ENCODE data around the gene MYO1C.

Gene MYO1C

DNA sequence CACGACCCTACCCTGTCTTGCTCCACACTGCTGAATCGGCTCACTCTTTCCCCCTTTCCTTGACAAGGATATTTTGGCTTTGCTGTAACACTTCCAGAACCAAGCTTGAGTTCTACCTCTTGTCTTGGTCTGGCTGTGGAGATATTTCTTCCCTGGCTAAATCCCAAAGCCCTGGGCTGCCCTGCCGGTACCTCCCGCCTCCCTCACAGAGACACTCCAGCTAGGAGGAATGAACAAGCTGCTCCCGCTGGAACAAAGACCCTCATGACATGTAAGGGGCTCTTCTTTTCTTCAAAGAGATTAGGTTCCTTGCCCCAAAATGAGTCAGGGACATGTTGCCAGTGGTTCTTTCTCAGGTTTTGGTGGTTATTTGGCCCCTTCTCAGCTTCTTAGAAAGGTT lies 13.1 kb upstream of the MYO1C start:
- TF ChIP-seq, protein P1, sequence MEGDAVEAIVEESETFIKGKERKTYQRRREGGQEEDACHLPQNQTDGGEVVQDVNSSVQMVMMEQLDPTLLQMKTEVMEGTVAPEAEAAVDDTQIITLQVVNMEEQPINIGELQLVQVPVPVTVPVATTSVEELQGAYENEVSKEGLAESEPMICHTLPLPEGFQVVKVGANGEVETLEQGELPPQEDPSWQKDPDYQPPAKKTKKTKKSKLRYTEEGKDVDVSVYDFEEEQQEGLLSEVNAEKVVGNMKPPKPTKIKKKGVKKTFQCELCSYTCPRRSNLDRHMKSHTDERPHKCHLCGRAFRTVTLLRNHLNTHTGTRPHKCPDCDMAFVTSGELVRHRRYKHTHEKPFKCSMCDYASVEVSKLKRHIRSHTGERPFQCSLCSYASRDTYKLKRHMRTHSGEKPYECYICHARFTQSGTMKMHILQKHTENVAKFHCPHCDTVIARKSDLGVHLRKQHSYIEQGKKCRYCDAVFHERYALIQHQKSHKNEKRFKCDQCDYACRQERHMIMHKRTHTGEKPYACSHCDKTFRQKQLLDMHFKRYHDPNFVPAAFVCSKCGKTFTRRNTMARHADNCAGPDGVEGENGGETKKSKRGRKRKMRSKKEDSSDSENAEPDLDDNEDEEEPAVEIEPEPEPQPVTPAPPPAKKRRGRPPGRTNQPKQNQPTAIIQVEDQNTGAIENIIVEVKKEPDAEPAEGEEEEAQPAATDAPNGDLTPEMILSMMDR (IDR thresholded peaks at IDR 0.05; ENCODE audit: borderline replicate concordance, insufficient read depth, low read depth, low read length) = no peak

DNA sequence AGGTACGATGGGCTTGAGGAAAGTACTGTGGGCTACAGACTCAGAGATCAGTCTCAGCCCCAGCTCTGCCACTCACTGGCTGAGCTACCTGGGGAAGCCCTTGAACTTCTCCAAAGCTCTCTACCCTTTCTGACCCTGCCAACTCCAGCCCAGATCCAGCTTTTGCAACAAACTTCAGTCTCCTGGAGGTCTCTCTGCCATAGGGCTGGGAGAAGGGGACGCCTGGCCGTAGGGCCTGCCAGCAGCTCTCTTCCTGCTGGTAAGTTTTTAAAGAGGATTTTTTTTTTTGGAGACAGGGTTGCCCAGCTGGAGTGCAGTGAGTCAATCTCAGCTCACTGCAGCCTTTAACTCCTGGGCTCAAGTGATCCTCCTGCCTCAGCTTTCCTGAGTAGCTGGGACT lies 12.4 kb upstream of the MYO1C start:
- TF ChIP-seq, protein P1 (IDR thresholded peaks at IDR 0.05; ENCODE audit: borderline replicate concordance, insufficient read depth, low read depth, low read length) = no peak

More for the DNA sequence above, 13.1 kb upstream of the MYO1C start:
- no peak overlapping the region for H3K4me3 ChIP-seq (ENCODE audit: low read depth, low read length)

DNA sequence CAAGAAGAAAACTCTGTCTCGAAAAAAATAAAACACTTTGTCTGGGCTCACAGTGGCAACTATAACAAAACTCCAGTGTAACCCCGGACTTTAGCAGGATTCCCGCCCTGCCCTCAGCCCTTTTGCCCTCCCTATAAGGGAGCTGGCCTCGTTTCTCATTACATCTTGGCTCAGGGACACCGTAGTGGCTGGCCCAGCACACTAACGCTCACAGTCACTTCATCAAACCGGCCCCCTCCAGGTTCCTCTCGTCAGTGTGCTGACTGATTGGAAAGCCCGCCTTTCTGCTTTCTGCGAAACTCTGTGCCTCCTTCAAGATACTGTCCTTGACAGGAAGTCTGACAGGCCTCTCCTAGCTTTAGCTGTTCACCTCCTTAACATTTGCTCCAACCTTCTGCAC lies 11.2 kb upstream of the MYO1C start:
- no peak overlapping the region for H3K4me3 ChIP-seq (ENCODE audit: low read depth, low read length)
- TF ChIP-seq, protein P1 (IDR thresholded peaks at IDR 0.05; ENCODE audit: borderline replicate concordance, insufficient read depth, low read depth, low read length) = no peak

More for the DNA sequence above, 12.4 kb upstream of the MYO1C start:
- H3K4me3 ChIP-seq (ENCODE audit: low read depth, low read length) = no peak overlapping the region

DNA sequence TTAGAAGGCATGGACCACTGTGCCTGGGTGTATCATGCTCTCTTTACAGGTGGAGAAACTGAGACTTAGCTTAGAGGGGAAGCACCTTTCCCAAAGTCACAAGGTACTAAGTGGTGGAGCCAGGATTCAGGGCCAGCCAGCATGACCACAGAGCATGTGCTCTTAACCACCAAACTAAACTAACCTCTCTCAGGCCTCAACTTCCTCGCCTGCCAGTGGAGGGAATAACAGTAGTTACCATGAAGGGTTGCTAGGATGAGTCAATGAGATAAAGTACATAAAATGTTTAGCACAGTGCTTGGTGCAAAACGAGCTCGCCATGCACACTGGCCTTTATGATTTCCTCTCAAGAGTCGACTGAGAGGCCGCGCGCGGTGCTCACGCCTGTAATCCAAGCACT lies 6.4 kb upstream of the MYO1C start:
- no peak overlapping the region for H3K4me3 ChIP-seq (ENCODE audit: low read depth, low read length)
- TF ChIP-seq, protein P1 (IDR thresholded peaks at IDR 0.05; ENCODE audit: borderline replicate concordance, insufficient read depth, low read depth, low read length) = no peak

DNA sequence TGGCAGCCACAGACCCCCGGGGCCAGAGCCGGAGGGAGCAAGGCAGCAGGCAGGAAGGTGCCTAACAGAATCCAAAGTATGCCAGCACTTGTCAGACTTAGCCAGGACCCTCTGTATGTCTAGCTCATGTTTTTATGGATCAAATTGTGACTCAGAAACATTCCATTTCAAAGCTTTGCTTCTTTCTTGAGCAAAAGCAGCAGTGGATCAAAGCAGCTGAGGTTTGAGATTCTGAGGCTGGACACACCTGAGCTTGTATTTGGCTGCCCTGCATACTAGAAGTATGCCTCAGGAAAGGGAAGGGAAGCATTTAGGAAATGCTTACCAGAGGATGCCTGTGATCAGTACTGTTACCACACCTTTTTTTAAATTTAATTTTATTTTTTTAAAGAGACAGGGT lies 5.7 kb upstream of the MYO1C start:
- TF ChIP-seq, protein P1 (IDR thresholded peaks at IDR 0.05; ENCODE audit: borderline replicate concordance, insufficient read depth, low read depth, low read length) = no peak
- no peak overlapping the region for H3K4me3 ChIP-seq (ENCODE audit: low read depth, low read length)

DNA sequence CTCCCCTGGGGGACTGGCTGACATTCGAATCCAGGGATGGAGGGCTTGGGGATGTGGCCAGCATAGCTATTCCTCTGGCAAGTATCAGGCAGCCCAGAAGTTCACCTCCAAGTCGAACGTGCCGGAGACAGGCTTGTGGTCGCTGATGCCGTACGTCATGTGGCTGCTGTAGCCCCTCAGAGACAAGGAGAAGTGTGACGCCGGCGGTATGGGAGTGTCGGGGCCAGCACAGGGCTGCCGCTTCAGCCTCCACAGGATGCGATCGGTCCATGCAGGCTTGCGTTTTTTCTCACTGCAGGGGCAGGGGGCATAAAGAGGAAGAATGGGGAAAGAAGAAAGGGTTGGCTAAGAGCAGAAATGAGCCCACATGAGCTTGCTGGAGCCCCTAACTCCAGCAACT lies 5.3 kb upstream of the MYO1C start:
- TF ChIP-seq, protein P1 (IDR thresholded peaks at IDR 0.05; ENCODE audit: borderline replicate concordance, insufficient read depth, low read depth, low read length) = no peak
- no peak overlapping the region for H3K4me3 ChIP-seq (ENCODE audit: low read depth, low read length)

DNA sequence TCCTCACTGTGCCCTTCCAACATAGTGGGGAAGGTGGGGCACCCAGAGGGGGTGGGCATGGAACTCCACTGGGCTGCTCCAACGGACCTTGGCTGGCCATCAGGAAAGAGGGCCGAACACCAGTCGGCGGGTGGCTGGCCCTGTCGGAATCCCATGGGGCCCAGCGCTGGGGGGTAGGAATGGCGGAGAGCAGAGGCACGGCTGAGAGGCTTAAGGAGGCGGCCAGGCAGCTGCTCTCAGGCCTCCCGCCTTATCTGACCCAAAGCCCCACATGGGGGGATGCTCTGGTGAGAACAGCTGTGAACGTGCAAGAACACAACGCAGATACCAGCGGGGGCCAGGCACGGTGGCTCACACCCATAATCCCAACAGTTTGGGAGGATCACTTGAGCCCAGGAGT lies 4.4 kb upstream of the MYO1C start:
- TF ChIP-seq, protein P1 (IDR thresholded peaks at IDR 0.05; ENCODE audit: borderline replicate concordance, insufficient read depth, low read depth, low read length) = no peak

More for the DNA sequence above, 4.4 kb upstream of the MYO1C start:
- no peak overlapping the region for H3K4me3 ChIP-seq (ENCODE audit: low read depth, low read length)

Data from GM12875 (cell line).